HL-60 (cell line): ENCODE data around the gene ERBB4.

Experiments
- DNase-seq, 2 experiments: peaks; one replicate each; pipeline ENCODE4 v3.0.0-alpha.2; 2010 to 2020; ENCODE audit warnings: low read depth in 1 of 2, low spot score in 1 of 2
- H3K27ac ChIP-seq: fragments of 250-450 bp; sonication (Bioruptor Pico); replicated peaks from 2 replicates; pipeline ENCODE4 v1.5.1; 2020; ENCODE audit warnings: mild to moderate bottlenecking, moderate library complexity
- H3K27me3 ChIP-seq: fragments of 250-450 bp; sonication (Bioruptor Pico); 2 replicates; pipeline ENCODE4 v1.5.1; 2021; ENCODE audit warnings: mild to moderate bottlenecking, moderate library complexity; ENCODE audit not compliant: insufficient read depth, poor library complexity, severe bottlenecking
- H3K4me3 ChIP-seq: replicated peaks from 2 replicates; pipeline ENCODE4 v1.5.1; 2011; ENCODE audit warnings: mild to moderate bottlenecking, control low read depth, low read length; ENCODE audit not compliant: insufficient read depth
- GABPA ChIP-seq: IDR thresholded peaks from 2 replicates; pipeline ENCODE4 v1.6.1; 2012; ENCODE audit warnings: low read depth
- POLR2AphosphoS5 ChIP-seq: IDR thresholded peaks from 2 replicates; pipeline ENCODE4 v1.6.1; 2012; ENCODE audit warnings: low read depth
- SPI1 ChIP-seq: IDR thresholded peaks from 2 replicates; pipeline ENCODE4 v1.6.1; 2012; ENCODE audit warnings: low read depth, mild to moderate bottlenecking, borderline replicate concordance
- TF ChIP-seq, protein P1 (sequence below): IDR thresholded peaks from 2 replicates; pipeline ENCODE4 v1.6.1; 2012; ENCODE audit warnings: low read depth; ENCODE audit not compliant: insufficient replicate concordance
- TF ChIP-seq, protein P2 (sequence below): IDR thresholded peaks from one replicate; pipeline ENCODE4 v1.5.1; 2011; ENCODE audit warnings: low read length, control low read depth, inconsistent platforms; ENCODE audit not compliant: insufficient read depth

ERBB4 gene

DNA sequence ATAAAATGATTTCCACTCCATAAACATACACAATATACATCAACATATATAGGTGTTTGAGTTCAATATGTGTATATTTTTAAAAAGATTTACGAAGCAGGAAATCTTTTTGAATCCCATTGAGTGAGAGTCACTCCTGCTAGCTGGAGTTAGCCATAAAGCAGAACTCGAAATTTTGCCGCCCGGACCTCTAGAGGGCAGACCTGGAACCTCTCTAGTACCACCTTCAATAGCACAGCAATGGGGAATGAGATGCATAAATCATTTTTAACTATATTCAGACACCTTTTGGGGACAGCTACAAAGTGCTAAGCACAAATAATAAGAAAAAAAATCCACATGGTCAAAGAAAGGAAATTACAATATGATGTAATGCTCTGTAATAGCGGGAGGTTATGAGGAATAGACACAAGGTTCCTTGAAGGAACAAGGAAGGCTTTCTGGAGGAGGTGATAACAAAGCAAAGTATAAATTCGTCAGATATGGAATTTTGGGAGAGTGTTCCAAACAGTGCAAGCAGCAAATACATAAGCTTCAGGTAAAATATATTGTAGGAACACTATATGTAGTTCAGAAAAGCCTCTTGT is 533.4 kb downstream of the ERBB4 start:
- H3K27ac ChIP-seq, result no peak overlapping the region
- TF ChIP-seq GABPA (no peak), POLR2AphosphoS5 (no peak), SPI1 (0 out of 2 replicates have a peak, but pooled peaks have one; percentile 16)
- TF ChIP-seq, protein P1, sequence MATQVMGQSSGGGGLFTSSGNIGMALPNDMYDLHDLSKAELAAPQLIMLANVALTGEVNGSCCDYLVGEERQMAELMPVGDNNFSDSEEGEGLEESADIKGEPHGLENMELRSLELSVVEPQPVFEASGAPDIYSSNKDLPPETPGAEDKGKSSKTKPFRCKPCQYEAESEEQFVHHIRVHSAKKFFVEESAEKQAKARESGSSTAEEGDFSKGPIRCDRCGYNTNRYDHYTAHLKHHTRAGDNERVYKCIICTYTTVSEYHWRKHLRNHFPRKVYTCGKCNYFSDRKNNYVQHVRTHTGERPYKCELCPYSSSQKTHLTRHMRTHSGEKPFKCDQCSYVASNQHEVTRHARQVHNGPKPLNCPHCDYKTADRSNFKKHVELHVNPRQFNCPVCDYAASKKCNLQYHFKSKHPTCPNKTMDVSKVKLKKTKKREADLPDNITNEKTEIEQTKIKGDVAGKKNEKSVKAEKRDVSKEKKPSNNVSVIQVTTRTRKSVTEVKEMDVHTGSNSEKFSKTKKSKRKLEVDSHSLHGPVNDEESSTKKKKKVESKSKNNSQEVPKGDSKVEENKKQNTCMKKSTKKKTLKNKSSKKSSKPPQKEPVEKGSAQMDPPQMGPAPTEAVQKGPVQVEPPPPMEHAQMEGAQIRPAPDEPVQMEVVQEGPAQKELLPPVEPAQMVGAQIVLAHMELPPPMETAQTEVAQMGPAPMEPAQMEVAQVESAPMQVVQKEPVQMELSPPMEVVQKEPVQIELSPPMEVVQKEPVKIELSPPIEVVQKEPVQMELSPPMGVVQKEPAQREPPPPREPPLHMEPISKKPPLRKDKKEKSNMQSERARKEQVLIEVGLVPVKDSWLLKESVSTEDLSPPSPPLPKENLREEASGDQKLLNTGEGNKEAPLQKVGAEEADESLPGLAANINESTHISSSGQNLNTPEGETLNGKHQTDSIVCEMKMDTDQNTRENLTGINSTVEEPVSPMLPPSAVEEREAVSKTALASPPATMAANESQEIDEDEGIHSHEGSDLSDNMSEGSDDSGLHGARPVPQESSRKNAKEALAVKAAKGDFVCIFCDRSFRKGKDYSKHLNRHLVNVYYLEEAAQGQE, result no peak
- TF ChIP-seq, protein P2, sequence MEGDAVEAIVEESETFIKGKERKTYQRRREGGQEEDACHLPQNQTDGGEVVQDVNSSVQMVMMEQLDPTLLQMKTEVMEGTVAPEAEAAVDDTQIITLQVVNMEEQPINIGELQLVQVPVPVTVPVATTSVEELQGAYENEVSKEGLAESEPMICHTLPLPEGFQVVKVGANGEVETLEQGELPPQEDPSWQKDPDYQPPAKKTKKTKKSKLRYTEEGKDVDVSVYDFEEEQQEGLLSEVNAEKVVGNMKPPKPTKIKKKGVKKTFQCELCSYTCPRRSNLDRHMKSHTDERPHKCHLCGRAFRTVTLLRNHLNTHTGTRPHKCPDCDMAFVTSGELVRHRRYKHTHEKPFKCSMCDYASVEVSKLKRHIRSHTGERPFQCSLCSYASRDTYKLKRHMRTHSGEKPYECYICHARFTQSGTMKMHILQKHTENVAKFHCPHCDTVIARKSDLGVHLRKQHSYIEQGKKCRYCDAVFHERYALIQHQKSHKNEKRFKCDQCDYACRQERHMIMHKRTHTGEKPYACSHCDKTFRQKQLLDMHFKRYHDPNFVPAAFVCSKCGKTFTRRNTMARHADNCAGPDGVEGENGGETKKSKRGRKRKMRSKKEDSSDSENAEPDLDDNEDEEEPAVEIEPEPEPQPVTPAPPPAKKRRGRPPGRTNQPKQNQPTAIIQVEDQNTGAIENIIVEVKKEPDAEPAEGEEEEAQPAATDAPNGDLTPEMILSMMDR, result peak; percentile 21
- no peak overlapping the region for H3K4me3 ChIP-seq
- DNase-seq, result peak in 1 of 2 experiments; percentile 49
- no peaks in the 10 kb centered on the region for H3K27me3 ChIP-seq

DNA sequence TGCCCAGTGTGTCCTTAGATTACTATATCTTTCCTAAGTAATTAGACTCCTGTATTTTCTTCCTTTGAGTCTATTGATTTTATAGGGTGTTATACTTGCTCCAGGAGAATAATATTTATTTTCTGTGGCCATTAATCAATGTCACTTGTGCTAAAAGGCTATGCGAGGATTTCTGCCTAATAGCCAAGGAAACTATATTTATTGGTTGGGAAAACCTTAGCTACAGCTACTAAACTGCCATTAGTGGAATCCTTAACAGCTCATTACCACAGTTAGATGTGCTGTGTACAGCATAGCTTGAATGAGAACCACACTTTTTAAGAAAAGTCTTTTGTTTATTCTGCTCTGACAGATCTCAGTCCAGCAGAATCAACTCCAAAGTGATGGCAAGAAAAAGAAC is 537.3 kb downstream of the ERBB4 start:
- Histone ChIP-seq H3K4me3 (no peak overlapping the region), H3K27me3 (no peaks in the 10 kb centered on the region), H3K27ac (no peak overlapping the region)
- TF ChIP-seq, protein P2, result no peak
- TF ChIP-seq, protein P1, result no peak
- no peak for DNase-seq

DNA sequence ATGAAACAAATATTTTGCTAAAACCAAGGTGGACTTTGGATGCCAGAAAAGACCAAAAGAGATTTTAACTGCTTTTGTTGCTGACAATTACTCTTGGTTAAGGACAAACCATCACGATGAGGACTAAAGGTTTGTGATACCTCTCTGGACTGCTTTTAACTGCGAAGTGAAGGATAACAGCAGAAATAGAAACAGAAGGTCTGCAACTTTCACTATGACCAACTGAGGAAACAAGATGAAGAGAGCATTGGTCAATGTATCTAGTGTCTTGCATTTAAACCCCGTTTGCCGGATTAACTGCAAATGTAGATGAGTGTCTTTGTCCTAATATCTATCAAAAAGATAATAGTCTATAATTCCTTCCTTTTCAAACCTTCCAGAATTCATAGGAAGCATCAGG is 541.7 kb downstream of the ERBB4 start:
- TF ChIP-seq, protein P2, result no peak
- TF ChIP-seq GABPA, result no peak
- DNase-seq, result no peak
- no peak overlapping the region for H3K27ac ChIP-seq
- H3K27me3 ChIP-seq, result no peaks in the 10 kb centered on the region
- no peak overlapping the region for H3K4me3 ChIP-seq

DNA sequence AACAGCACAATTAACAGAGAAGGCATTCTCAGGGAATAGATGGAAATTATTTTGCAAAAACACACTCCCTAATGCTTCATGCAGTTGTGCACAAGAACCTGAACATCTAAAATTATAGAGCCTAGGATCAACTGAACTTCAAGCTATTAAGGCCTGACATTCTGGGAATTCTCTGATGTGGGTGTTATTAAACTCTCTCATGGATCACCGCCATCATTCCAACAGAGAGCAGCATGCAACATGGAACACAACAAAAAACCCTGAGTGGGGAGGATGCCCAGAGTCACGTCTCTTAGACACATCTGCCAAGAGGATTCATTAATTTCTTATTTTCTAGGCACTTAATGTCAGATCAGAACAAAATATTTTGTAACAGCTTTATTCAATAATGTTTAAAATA is 543.8 kb downstream of the ERBB4 start:
- TF ChIP-seq SPI1, result no peak
- TF ChIP-seq, protein P1, result no peak
- TF ChIP-seq POLR2AphosphoS5, result no peak
- no peak for TF ChIP-seq GABPA
- TF ChIP-seq, protein P2, result no peak
- DNase-seq, result no peak

More for the DNA sequence above, 543.8 kb downstream of the ERBB4 start:
- H3K27ac ChIP-seq, result no peak overlapping the region
- no peak overlapping the region for H3K4me3 ChIP-seq
- H3K27me3 ChIP-seq, result no peaks in the 10 kb centered on the region
